IPS DF 6.9 (cell line): Measurements from ENCODE around the gene REEP5.

Source experiments
- DNase-seq: peaks from one replicate; pipeline ENCODE4 v3.0.0-alpha.2; 2013; ENCODE audit warnings: low read depth, low spot score
- H3K27ac ChIP-seq: one replicate; pipeline ENCODE4 v1.5.1; 2013; ENCODE audit warnings: low read length, control low read depth
- H3K27me3 ChIP-seq: 2 replicates; pipeline ENCODE4 v1.6.1; 2013; ENCODE audit warnings: mild to moderate bottlenecking, low read length; ENCODE audit not compliant: control insufficient read depth, insufficient read depth
- H3K36me3 ChIP-seq: 2 replicates; pipeline ENCODE4 v1.6.1; 2013; ENCODE audit warnings: low read length; ENCODE audit not compliant: control insufficient read depth, insufficient read depth
- H3K4me1 ChIP-seq: 2 replicates; pipeline ENCODE4 v1.6.1; 2013; ENCODE audit warnings: low read length; ENCODE audit not compliant: control insufficient read depth, insufficient read depth
- H3K4me3 ChIP-seq: 2 replicates; pipeline ENCODE4 v1.5.1; 2013; ENCODE audit warnings: mild to moderate bottlenecking, low read length
- H3K9me3 ChIP-seq: 2 replicates; pipeline ENCODE4 v1.6.1; 2013; ENCODE audit warnings: low read length, inconsistent platforms; ENCODE audit not compliant: control insufficient read depth, insufficient read depth
- WGBS: extraction: QIAGEN DNeasy Blood & Tissue Kit; methylation state at CpG from one replicate; pipeline ENCODE4 v1.1.7; 2013; ENCODE audit warnings: mixed read lengths, missing lambda C conversion rate; ENCODE audit not compliant: insufficient read length, insufficient coverage; 5-methylcytosine and 5-hydroxymethylcytosine counted together

REEP5 gene

GRCh38 chr5:112933105-112933504 is 11.1 kb upstream of the REEP5 start:
- no peaks in the 10 kb centered on the region for H3K27me3 ChIP-seq
- no peaks in the 10 kb centered on the region for H3K36me3 ChIP-seq
- H3K4me1 ChIP-seq = no peaks in the 10 kb centered on the region
- H3K4me3 ChIP-seq = no peak overlapping the region
- no peak for DNase-seq
- WGBS = no CpG with 5 or more reads among the region's 1 CpG
- no peaks in the 10 kb centered on the region for H3K9me3 ChIP-seq
- H3K27ac ChIP-seq = no peak overlapping the region

GRCh38 chr5:112931473-112931872 is 9.4 kb upstream of the REEP5 start:
- WGBS = no CpG with 5 or more reads among the region's 2 CpGs
- H3K27me3 ChIP-seq = no peaks in the 10 kb centered on the region
- no peak overlapping the region for H3K4me3 ChIP-seq
- no peaks in the 10 kb centered on the region for H3K4me1 ChIP-seq
- H3K27ac ChIP-seq = no peak overlapping the region
- DNase-seq = no peak
- H3K9me3 ChIP-seq = no peaks in the 10 kb centered on the region
- no peaks in the 10 kb centered on the region for H3K36me3 ChIP-seq

GRCh38 chr5:112930082-112930344 is 8.0 kb upstream of the REEP5 start:
- Histone ChIP-seq H3K27ac (no peak overlapping the region), H3K9me3 (no peaks in the 10 kb centered on the region), H3K4me3 (no peak overlapping the region)

GRCh38 chr5:112929336-112930081 is 7.5 kb upstream of the REEP5 start:
- Histone ChIP-seq H3K27ac (no peak overlapping the region), H3K9me3 (no peaks in the 10 kb centered on the region), H3K4me3 (no peak overlapping the region), H3K36me3 (no peaks in the 10 kb centered on the region), H3K27me3 (no peaks in the 10 kb centered on the region), H3K4me1 (no peaks in the 10 kb centered on the region)
- DNase-seq = no peak
- whole genome bisulfite sequencing = no CpG with 5 or more reads among the region's 4 CpGs

More at GRCh38 chr5:112930082-112930344, 8.0 kb upstream of the REEP5 start:
- WGBS = no CpG with 5 or more reads among the region's 1 CpG
- Histone ChIP-seq H3K4me1 (no peaks in the 10 kb centered on the region), H3K36me3 (no peaks in the 10 kb centered on the region), H3K27me3 (no peaks in the 10 kb centered on the region)
- no peak for DNase-seq

GRCh38 chr5:112923988-112924387 is 2.0 kb upstream of the REEP5 start:
- no CpG with 5 or more reads among the region's 6 CpGs for WGBS
- H3K4me1 ChIP-seq = no peaks in the 10 kb centered on the region
- H3K27me3 ChIP-seq = no peaks in the 10 kb centered on the region
- no peak overlapping the region for H3K4me3 ChIP-seq
- no peaks in the 10 kb centered on the region for H3K36me3 ChIP-seq
- no peak for DNase-seq
- no peaks in the 10 kb centered on the region for H3K9me3 ChIP-seq
- H3K27ac ChIP-seq = no peak overlapping the region

- H3K4me1 ChIP-seq = no peaks in the 10 kb centered on the region
- H3K9me3 ChIP-seq = no peaks in the 10 kb centered on the region
- H3K36me3 ChIP-seq = no peaks in the 10 kb centered on the region
- no peak for DNase-seq
- H3K27me3 ChIP-seq = no peaks in the 10 kb centered on the region
- no CpG with 5 or more reads among the region's 6 CpGs for WGBS
- H3K4me3 ChIP-seq = no peak overlapping the region
- H3K27ac ChIP-seq = no peak overlapping the region
Measured at GRCh38 chr5:112923148-112923917, 1.3 kb upstream of the REEP5 start.

- Histone ChIP-seq H3K36me3 (no peaks in the 10 kb centered on the region), H3K4me3 (peak overlapping the region; percentile 74), H3K27ac (no peak overlapping the region), H3K9me3 (no peaks in the 10 kb centered on the region), H3K27me3 (no peaks in the 10 kb centered on the region), H3K4me1 (no peaks in the 10 kb centered on the region)
- DNase-seq = peak; percentile 22
- WGBS = no CpG with 5 or more reads among the region's 68 CpGs
Measured at GRCh38 chr5:112921026-112921832, 798 bp downstream of the REEP5 start.

GRCh38 chr5:112919972-112920371 is 2.1 kb downstream of the REEP5 start:
- no peak for DNase-seq
- no peaks in the 10 kb centered on the region for H3K27me3 ChIP-seq
- no peaks in the 10 kb centered on the region for H3K36me3 ChIP-seq
- WGBS = no CpG with 5 or more reads among the region's 6 CpGs
- no peaks in the 10 kb centered on the region for H3K4me1 ChIP-seq
- H3K27ac ChIP-seq = no peak overlapping the region
- H3K4me3 ChIP-seq = no peak overlapping the region
- H3K9me3 ChIP-seq = no peaks in the 10 kb centered on the region

- WGBS = no CpG with 5 or more reads among the region's 1 CpG
- H3K27me3 ChIP-seq = no peaks in the 10 kb centered on the region
- no peak for DNase-seq
- no peak overlapping the region for H3K4me3 ChIP-seq
- no peaks in the 10 kb centered on the region for H3K4me1 ChIP-seq
- H3K36me3 ChIP-seq = no peaks in the 10 kb centered on the region
- H3K27ac ChIP-seq = no peak overlapping the region
- H3K9me3 ChIP-seq = no peaks in the 10 kb centered on the region
Measured at GRCh38 chr5:112918679-112919078, 3.3 kb downstream of the REEP5 start.

- Histone ChIP-seq H3K27ac (no peak overlapping the region), H3K9me3 (no peaks in the 10 kb centered on the region), H3K36me3 (no peaks in the 10 kb centered on the region), H3K4me1 (no peaks in the 10 kb centered on the region), H3K4me3 (no peak overlapping the region), H3K27me3 (no peaks in the 10 kb centered on the region)
- DNase-seq = no peak
- WGBS = no CpG with 5 or more reads among the region's 3 CpGs
Measured at GRCh38 chr5:112918136-112918535, 3.9 kb downstream of the REEP5 start.
